Measurements from ENCODE around the gene RAB27B.

Gene RAB27B

DNA sequence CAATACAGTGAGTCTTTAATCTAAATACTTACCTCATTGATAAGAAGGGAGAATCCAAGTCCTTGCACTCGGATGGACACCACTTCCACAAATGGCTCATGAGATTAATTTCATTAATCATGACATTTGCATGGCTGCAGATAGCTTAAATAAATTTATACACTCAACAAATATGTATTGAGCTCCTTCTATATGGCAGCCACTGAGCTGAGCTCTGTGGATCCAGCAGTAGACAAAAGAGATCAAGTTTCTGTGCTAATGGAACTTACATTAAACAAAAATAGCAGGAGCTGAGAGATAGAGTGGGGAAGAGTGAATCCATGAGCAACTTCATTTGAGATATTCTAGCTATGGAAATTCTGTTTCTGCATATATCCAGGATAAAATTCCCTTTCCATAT is 44.4 kb downstream of the RAB27B start:
- no peak for FAIRE-seq

DNA sequence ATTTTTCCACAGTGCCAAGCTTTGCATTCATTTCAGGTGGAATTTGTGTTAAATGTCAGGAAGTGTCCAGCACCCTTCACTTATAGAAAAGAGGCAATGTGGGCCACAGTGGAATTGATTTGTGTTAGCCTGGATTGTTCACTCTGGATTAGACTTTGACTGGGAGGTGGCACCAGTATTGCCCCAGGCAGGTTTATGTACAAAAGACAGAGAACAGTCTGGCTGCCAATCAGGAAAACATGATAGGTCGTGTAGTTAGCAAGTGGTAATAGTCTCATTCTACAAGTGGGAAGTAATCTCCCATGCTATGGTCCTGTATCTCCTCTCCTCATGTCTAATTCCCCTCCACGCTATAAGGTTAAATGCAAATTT is 45.6 kb downstream of the RAB27B start:
- no peak for FAIRE-seq

DNA sequence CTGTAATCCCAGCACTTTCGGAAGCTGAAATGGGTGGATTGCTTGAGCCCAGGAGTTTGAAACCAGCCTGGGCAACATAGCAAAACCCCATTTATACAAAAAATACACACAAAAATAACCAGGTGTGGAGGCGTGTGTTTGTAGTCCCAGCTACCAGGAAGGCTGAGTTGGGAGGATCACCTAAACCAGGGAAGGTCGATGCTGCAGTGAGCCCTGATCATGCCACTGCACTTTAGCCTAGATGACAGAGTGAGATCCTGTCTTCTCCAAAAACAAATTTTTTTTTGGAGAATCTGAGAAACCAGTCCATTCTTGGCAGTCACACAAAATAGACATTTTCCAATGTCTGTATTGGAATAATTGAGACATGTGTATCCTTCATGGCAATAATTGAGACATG is 46.8 kb downstream of the RAB27B start:
- FAIRE-seq, result no peak

DNA sequence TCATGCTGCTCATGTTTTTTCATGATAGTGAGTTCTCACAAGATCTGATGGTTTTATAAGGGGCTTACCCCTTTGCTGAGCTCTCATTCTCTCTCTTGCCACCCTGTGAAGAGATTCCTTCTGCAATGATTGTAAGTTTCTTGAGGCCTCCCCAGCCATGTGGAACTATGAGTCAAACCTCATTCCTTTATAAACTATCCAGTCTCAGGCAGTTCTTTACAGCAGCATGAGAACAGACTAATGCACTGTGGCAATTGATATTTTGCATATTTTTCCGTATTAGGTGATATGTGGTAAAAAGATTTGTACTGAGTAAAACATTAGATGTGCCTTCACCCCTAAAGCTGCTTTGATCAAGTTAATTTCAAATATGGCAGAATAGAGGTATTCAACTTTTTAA is 48.8 kb downstream of the RAB27B start:
- no peak for FAIRE-seq

DNA sequence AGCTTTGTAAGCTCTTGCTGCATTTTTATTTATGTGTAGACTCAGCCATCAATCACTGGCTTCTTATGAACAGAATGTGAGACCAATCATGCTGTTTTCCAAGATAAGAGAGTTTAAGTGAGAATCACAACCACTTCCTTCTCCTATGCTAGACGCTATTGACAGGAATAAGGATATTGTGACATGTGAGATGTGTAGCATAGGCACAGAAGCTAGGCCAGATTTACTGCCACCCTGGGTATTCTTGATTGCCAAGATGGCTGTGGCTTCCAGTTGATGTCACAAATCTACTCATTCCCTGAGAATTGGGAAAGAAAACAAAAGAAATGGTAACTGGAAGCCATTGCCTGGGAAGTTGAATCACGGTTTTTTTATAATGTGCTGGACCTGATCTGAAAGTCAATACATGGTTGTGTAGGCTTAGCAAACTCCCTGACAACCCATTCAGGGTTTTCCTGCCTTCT is 49.9 kb downstream of the RAB27B start:
- no peak for FAIRE-seq

DNA sequence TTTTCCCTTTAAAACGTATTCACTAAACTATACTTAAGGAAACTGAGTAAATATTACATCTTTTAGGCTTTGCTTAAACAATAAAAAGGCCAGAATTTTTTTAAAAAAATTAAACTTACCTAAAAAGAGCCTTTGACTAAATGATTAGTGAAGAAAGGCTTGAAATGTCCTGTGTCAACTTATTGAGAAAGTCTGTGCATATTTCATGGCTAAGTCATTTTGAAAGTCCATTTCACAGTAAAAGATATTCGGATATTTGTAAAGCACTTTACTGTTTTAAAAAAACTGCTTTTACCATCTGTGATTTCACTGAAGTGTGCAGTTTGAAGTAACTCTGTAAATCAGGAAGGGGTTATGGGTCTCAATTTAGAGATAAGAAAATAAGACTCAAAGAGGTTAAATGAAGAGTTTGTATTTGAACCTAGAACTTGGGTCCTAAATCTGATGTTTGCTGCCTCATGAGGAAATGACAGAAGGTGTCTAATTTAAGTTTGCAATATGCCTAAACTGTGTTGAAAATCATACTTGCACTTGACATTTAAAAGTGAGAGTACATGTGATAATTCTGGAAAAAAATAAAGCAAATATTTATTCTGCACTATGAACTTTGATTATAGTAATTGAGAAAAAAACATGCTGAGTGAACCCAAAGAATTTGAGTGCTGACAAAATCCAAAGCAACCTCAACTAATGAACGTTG is 50.5 kb downstream of the RAB27B start:
- FAIRE-seq, result no peak

DNA sequence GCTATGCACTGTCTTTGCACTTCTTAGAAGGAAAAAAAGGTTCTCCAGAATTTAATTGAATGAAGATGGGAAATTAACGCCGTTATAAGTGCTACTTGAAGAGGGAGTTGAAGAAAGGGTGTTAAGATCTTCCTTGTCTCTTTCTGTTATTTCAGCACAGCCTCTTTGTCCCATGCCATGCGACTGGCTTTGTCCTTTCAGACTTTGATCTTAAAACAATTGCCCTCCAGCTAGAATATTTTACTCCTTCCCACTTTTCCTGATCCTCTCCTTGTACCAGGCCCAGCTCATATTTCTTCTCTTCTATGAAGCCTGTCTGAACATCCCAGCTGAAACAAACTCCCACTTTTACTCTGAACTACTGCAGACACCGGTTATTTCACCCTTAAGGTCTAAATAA is 51.4 kb downstream of the RAB27B start:
- FAIRE-seq, result no peak

DNA sequence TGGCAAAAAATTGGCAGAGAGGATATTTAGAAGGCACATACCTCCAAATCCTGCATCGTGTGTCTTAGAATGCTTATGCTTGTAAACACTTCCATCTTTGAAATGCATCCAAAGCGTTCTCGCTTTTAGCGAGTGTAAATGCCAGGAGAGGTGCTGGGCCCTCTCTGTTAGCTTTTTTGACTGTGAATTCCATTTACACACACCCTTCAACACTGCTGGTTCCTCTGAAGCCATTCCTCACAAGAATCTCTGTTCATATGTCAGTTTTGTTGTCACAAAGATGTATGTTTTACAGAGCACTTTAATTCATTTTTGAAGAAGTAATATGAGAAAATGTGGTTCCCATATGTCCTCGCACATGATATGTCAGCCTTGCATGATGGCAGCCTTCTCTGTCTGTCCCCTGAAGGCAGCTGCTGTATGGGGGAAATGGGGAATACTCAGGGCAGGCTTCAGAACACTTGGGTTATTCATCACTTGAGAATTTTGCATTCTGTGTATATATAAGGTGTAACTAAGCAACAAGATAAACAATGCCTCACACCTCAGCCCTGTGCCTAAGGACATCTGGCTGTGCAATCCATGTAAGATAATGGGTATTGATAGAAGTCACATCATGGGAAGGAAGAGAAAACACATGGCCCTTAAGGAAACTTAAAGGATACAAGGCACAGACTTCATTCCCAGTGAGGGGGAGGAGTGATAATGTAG is 52.3 kb downstream of the RAB27B start:
- FAIRE-seq, result no peak

DNA sequence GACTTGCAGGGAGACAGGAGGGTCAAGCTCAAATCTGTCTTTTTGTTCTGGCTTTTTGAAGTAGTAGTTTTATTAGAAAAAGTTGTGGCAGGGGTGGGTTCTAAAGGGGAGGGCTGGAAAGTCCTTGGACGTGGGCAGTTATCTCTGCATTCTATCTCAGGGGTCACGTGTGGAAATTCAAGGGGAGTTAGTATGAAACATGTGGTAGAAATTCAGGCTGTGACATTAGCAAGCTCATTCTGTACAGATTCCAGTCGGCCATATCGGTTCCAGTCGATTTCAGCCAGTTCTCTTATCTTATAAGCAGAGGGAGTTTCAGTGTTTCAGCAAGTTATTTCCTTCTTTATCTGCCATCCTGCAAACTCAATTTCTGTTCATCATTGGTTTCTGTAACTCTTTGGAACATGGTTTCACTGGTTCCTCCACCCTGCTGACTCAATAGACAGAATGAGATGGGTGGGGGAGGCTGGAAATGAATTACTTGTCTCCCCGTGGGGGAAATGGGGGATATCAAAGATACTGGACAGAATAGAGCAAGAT is 53.0 kb downstream of the RAB27B start:
- no peak for FAIRE-seq

DNA sequence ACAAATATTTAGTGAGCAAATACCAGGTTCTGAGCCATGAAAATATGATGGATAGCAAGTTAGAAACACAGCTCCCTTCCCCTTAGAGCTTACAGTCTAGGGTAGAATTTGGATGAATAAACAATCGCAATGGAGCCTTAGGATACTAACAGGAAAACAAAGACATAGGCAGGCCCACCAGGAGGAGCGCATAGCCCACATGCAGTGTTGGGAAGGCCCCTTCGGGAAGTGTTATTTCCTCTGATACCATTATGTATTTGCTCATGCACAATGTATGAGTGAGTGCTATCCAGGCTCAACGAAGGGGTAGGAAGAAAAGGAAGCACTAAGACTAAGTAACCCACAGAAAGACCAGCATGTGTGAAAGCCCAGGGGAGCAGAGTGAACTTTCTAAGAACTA is 54.0 kb downstream of the RAB27B start:
- no peak for FAIRE-seq

DNA sequence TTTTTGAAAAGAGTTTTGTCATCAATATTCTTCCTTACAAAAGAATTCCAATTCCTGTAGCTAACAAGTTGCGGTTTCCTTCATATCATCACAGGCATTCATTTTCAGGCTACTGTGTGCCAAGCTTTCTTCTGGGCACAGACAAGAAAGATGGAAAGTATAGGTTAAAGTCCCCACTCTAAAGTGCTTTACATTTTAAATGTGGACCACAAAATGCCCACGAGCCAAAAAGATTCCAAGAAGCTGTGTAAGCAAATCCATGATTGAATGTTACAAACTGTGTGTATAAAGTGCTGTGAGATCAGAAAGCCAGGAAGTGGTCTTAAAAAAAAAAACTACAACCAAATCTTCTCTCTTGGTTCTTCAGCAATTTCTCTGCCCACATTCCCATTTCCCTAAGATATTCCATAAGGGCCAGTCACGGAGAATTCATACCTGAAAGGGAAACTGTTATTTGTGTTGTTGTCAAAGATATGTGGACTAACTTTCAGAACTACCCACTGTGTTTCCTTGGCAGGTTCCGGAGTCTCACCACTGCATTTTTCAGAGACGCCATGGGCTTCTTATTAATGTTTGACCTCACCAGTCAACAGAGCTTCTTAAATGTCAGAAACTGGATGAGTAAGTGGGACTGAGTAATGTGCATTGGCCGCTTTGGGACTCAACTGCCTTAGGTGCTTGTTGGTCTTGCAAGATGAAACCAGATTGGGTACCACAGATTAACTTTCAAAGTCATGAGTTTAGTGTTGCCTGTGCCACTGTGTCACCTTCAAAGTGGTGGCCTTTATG is 55.7 kb downstream of the RAB27B start:
- no peak for FAIRE-seq

DNA sequence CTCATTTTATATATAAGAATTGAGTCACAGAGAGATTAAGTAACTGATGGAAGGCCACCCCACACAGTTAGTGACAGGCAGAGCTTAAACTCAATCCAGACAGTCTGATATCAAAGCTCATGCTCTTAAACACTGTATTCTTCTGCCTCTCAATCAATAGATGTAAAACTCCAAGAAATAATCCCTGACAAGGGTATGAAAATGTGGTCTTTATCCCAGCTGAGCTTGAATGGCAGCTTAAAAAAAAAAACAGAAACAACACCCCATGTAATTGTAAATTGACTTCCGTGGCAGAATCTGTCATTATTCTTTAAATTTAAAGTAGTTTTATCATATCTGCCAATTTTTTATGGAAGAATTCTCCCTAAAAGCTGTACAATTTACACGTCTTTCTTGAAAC is 60.1 kb downstream of the RAB27B start:
- FAIRE-seq, result no peak

DNA sequence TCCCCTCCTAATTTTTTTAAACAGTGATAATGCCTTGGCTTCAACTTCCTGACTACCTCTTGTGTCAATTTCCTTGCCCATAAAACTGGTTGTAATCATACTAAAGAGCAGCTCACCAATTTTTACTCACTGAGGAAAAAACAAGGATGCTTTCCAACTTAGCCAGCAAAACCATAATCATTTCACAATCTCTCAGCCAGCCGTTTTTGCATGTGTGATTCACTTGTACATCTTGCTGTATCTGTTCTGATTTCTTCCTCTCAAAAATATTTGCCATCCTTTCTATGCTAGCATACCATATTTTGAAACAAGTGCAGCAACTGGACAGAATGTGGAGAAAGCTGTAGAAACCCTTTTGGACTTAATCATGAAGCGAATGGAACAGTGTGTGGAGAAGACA is 60.7 kb downstream of the RAB27B start:
- FAIRE-seq, result no peak

DNA sequence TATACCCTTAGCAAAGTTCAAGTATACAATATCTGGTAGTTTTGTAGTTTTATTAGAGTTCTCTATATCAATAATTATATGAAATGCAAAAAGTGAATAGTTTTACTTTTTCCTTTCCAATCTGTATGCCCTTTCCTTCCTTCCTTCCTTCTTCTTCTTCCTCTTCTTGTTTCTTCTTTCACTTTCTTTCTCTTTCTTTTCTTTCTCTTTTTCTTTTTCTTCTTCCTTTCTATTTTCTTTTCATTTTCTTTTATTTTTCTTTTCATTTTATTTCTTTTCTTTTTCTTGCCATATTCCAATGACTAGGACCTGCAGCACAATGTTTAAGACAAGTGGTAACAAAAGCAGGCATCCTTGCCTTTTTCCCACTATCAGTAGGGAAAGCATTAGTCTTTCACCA is 71.2 kb downstream of the RAB27B start:
- FAIRE-seq, result no peak

DNA sequence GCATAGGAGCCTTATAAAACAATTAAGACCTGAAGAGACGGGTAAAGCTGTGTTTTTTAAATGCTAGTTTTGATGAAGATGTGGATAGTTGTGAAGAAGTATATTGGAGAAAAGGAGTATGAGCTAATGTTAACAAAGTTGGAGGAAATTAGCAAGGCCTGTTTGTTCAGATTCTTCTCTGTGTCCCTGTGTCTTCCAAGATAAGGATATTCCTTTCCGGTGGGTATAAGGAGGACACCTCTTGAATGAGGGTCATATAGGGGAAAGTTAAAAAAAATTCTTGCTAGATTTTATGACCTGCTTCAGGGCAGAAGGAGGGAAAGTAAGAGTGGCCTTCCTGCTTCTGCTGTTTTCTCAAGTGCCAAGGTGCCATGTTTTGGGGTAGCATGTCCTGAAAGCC is 72.0 kb downstream of the RAB27B start:
- FAIRE-seq, result no peak

DNA sequence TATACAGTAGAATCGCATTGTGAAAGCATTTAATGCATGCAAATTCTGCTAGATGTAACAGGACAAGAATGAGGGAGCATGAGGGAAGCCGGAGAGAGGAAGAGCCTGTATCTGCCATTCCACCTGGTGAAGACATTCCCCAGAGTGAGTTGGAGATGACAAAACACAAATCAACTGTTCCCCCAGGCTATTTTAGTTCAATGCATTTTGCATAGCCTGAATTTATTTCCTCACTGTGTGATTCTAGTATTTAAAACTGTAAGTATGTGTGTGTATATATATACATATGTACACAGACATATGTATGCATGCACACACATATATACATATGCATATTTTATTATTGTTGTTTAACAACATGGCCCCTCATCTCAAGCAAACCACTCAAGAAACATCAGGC is 76.3 kb downstream of the RAB27B start:
- FAIRE-seq, result no peak

DNA sequence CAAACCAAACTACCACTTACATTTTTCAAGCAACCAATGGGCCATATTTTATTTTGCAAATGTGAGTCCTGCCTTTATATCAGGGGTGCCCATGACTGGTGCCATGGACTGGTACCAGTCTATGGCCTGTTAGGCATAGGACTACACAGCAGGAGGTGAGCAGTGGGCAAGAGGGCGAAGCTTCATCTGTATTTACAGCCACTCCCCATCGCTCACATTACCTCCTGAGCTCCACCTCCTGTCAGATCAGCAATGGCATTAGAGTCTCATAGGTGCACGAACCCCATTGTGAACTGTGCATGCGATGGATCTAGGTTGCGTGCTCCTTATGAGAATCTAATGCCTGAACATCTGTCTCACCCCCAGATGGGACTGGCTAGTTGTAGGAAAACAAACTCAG is 77.4 kb downstream of the RAB27B start:
- FAIRE-seq, result no peak

DNA sequence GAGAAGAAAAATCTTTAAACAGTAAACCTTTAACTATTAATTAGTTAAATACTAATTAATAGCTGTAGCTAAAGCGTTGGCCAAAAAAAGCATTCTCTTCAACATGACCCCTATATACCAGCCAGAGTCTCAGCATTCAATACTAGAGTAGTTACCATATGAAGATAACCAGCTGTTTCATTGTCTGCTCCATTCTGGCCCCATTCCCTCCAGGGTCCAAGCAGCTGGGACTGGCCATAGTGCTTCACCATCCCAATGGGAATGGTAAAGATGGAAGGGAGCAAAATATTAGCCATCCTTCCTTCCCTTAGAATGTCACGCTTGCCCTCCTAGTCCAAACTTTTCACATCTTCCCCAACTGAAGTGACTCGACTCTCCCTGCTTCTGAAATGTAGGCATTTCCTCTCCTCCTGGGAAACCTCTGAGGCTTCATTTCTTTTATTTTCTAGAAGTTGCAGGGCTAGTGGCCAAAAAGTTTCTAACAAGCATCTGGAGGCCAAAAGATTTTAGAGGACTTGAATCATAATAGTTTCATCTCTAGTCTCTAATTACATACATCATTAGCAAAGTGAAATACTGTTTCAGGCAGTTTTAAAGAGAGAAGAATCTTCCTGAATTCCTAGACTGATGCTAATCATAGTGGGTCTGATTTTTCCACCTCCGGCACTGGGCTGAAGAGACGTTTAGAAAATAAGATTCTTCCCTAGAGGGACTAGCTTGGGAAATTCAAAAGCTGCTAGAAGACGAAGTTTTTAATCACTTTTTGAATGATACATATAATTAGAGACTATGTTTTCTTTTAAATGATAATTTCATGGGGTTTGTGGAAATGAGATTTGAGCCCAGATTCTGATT is 78.3 kb downstream of the RAB27B start:
- no peak for FAIRE-seq

DNA sequence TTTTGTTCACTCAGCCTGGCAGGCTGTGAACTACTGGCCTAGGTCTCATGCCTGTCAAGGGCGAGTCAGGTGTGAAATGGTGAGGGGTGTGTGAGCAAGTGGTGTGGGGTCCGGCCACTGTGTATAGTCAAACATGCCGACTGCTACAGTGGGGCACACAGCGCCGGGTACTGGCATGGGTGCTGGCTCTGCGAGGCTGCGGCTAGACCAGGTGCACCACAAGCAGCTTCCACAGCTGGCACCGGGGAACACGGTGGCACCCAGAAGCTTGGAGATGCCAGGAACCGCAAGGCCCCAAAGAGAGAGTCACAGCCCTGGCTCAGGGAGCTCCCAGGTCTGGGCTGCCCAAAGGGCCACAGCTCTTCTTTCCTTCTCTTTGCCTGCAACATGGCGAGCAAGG is 81.3 kb downstream of the RAB27B start:
- no peak for FAIRE-seq

DNA sequence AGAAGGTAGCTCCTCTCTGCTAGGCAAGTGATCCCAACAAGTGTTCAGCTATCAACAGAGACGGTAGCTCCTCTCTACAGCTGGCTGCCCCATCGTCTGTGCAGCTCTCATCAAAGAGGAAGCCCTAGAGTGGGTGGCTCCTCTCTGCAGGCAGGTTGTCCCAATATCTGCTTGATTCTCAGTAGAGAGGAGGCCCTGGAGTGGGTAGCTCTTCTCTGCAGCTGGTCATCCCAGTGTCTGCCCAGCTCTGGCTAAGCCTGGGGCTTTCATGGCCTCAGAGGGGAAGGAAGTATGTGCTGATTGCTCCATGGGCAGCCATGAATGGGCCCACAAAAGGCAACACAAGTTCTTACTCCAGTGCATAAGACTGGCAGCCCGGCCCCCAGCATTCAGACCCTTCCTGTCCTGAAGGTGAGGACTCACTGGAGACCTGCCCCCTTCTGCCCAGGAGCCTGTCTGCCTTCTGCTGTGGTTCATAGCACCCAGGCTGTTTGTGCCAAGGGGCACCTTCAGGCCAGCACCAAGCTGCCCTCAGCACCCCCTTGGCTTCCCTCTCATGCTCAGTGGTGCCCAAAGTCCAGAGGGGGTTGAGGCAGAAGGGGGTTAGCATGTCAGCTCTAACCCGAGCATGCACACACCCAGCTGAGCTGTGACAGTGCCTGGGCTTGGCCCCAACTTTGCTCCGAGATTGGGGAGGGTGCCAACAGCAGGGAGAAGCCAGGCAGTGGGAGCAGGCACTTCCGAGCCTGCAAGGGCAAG is 82.1 kb downstream of the RAB27B start:
- no peak for FAIRE-seq

DNA sequence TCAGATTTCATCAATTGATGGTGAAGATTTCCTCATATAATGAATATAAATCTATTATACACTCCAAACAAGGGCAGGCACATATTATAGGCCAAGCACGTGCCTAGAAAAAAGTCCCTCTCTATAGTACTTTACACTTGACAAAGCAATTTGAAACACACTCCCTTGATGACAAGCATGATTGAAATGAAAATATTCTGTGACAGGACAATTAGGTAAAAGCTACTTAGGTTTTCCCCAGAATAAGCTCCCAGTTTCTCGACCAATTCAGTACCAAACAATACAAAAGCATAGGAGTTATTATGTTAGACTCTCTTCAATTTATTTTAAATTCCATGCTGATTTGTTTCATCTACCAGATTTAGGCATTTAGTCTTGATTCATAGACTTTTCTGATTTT is 83.3 kb downstream of the RAB27B start:
- FAIRE-seq, result no peak

DNA sequence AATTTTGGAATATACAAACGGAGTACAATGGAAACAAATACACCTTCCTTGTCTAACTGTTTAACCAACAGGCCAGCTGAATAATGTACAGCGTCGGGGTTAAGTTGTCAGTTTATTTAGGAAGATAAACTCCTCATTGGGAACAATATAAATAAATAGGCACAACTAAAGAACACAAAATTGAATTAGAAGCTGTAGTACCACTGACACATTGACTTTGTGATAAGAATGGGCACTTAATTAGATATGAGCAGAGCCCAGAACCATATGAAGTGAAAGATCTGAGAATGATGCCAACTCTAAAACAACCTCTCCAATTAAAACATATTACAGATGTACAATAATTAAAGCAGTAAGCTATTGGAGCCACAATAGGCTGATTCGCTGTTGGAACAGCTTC is 86.5 kb downstream of the RAB27B start:
- FAIRE-seq, result no peak

Data from TTC549 (cell line).